Peyer's patch (tissue), 4 donors: ENCODE results near the gene LINGO4. TPM values are rescaled to one million over a fixed set of nuclear protein-coding genes. Genes with fewer than 3 reads are reported as not detected.

Experiments
- small RNA-seq, 2 donors: library from RNA; depleted of rRNA; stranded (forward); fragments of <200 nt; gene quantifications; one replicate each; pipeline ENCODE3, GENCODE V24; 2016
- total RNA-seq, 4 donors: library from RNA; depleted of rRNA; stranded (reverse); fragments of >200 nt; gene quantifications; one replicate each; pipeline ENCODE4 v1.1.0, GENCODE V29; 2016

The LINGO4 gene
- total RNA-seq, 4 donors from 2014 or later: 1.0 to 1.3 (median 1.1) TPM; not detected in 1

Small RNA genes within 50 kb of the gene (small RNA-seq; reads per million reads assigned to genes)
- 0 reads per million in 2 donors for gene RF00019

Other genes starting within 250 kb of the LINGO4 start
- gene SNX27, start 193.4 kb downstream of the LINGO4 start, total RNA-seq: 10 to 100 TPM; 24.0 to 50.3 (median 35.1) TPM
- gene CELF3, start 88.6 kb downstream of the LINGO4 start, total RNA-seq: 1 to 10 TPM; 2.5 to 7.7 (median 6.1) TPM
- not detected for gene RIIAD1, start 83.9 kb downstream of the LINGO4 start, total RNA-seq
- 10 to 100 TPM; 31.3 to 92.4 (median 40.1) TPM for gene MRPL9, start 41.9 kb downstream of the LINGO4 start, total RNA-seq
- 1 to 10 TPM; 1.2 to 5.0 (median 3.6) TPM for gene TDRKH, start 14.9 kb downstream of the LINGO4 start, total RNA-seq
- gene RORC, start 26.4 kb upstream of the LINGO4 start, total RNA-seq: 10 to 100 TPM; 10.7 to 70.1 (median 46.0) TPM
- under 1 TPM in 1 of 4 donors, not detected in 3; 0.54 TPM for gene C2CD4D, start 34.4 kb upstream of the LINGO4 start, total RNA-seq
- gene THEM5, start 48.3 kb upstream of the LINGO4 start, total RNA-seq: not detected
- 10 to 100 TPM in 3 of 4 donors, 1 to 10 TPM in 1; 9.1 to 45.2 (median 14.6) TPM for gene THEM4, start 104.1 kb upstream of the LINGO4 start, total RNA-seq
- 100 to 1,000 TPM in 3 of 4 donors, 10 to 100 TPM in 1; 90.0 to 223 (median 154) TPM for gene S100A10, start 188.4 kb upstream of the LINGO4 start, total RNA-seq
- 10 to 100 TPM; 33.3 to 75.1 (median 72.0) TPM for gene S100A11, start 231.6 kb upstream of the LINGO4 start, total RNA-seq